A549 (cell line): Measurements from ENCODE around the gene SCYGR1. TPM values are rescaled to one million over a fixed set of nuclear protein-coding genes. Genes with fewer than 3 reads are reported as not detected.
A peak's percentile ranks its signal among the peaks of the same experiment; 100 is the strongest.
"Not testable (repeated sequence)": the region's sequence is repeated elsewhere in the genome, so short reads cannot be mapped to it uniquely, and the experiment has no call there.

Source experiments
- ATAC-seq, 2 experiments: fragments of 200-7000 bp in 1 of 2; fragments of >200 bp in 1 of 2; cut with Nextera tagmentation in 1 of 2; cut with Tn5 transposase in 1 of 2; 3 replicates each; pipeline versions ENCODE4 v1.8.0 to v1.9.1; 2018 to 2020; ENCODE audit warnings: mild to moderate bottlenecking in 1 of 2, moderate library complexity in 1 of 2
- CTCF ChIA-PET: fragments of 300-600 bp; sonication (Branson Sonifier 250); formaldehyde crosslinking; extraction: SDS; loops from one replicate; lab custom pipeline; 2021; ENCODE audit warnings: antibody characterized with exemption, inconsistent platforms; lab: Yijun Ruan, JAX
- POLR2A ChIA-PET: fragments of 350-600 bp; formaldehyde crosslinking; extraction: SDS; loops from one replicate; lab custom pipeline; 2021; ENCODE audit warnings: antibody characterized with exemption, inconsistent platforms; lab: Yijun Ruan, JAX
- DNase-seq, 2 experiments: peaks; one replicate each; pipeline versions ENCODE4 v3.0.0 to v3.0.0-alpha.2; 2011 to 2016; ENCODE audit warnings: low read depth in 1 of 2, low spot score in 1 of 2
- FAIRE-seq: peaks from 2 replicates; lab custom pipeline; 2011; peaks lifted over from hg19 to GRCh38; lab: Jason Lieb, UNC
- H3K27ac ChIP-seq, 2 experiments: fragments of >200 bp; sonication (Bioruptor Twin); formaldehyde crosslinking; 3 replicates each; pipeline ENCODE4 v1.5.1; 2016 to 2017
- H3K4me1 ChIP-seq: fragments of >200 bp; sonication (Bioruptor Twin); formaldehyde crosslinking; 3 replicates; pipeline ENCODE4 v1.6.1; 2016
- H3K4me2 ChIP-seq: fragments of >200 bp; sonication (Bioruptor Twin); formaldehyde crosslinking; 3 replicates; pipeline ENCODE4 v1.6.1; 2016
- H3K4me3 ChIP-seq: fragments of >200 bp; sonication (Bioruptor Twin); formaldehyde crosslinking; 3 replicates; pipeline ENCODE4 v1.5.1; 2016
- H3K9me3 ChIP-seq: fragments of >200 bp; sonication (Bioruptor Twin); formaldehyde crosslinking; 3 replicates; pipeline ENCODE4 v1.6.1; 2016
- BHLHE40 ChIP-seq: IDR thresholded peaks from 2 replicates; pipeline ENCODE4 v1.6.1; 2012; ENCODE audit warnings: low read depth, low read length, inconsistent platforms
- CBX2 ChIP-seq: fragments of 200-600 bp; sonication (generic); IDR thresholded peaks from 2 replicates; pipeline ENCODE4 v1.6.1; 2016; ENCODE audit warnings: low read depth, mild to moderate bottlenecking, borderline replicate concordance
- FOSL2 ChIP-seq, 2 experiments: fragments of 450-650 bp in 1 of 2; fragments of >200 bp in 1 of 2; sonication (Bioruptor Twin) in 1 of 2; formaldehyde crosslinking; IDR thresholded peaks; 2 replicates each; pipeline versions ENCODE4 v1.5.0 to v1.6.1; 2016 to 2020; ENCODE audit warnings: mild to moderate bottlenecking in 1 of 2, moderate library complexity in 1 of 2
- GATA3 ChIP-seq: IDR thresholded peaks from 2 replicates; pipeline ENCODE4 v1.6.1; 2012; ENCODE audit warnings: borderline replicate concordance
- HMGXB4 ChIP-seq: fragments of 250-450 bp; sonication (Bioruptor Pico); IDR thresholded peaks from 2 replicates; pipeline ENCODE4 v1.5.0; 2021; ENCODE audit warnings: mild to moderate bottlenecking, moderate library complexity, borderline replicate concordance
- HOXB13 ChIP-seq: fragments of 250-450 bp; sonication (Bioruptor Pico); IDR thresholded peaks from 2 replicates; pipeline ENCODE4 v1.5.0; 2020; ENCODE audit warnings: low read depth, mild to moderate bottlenecking, moderate library complexity
- KDM1A ChIP-seq: fragments of 200-600 bp; sonication (generic); IDR thresholded peaks from 2 replicates; pipeline ENCODE4 v1.6.1; 2016; ENCODE audit warnings: low read depth, mild to moderate bottlenecking
- MAZ ChIP-seq: fragments of 150-350 bp; IDR thresholded peaks from 2 replicates; pipeline ENCODE4 v1.6.1; 2014; ENCODE audit warnings: antibody characterized with exemption, low read depth, low read length, borderline replicate concordance
- MYC ChIP-seq: IDR thresholded peaks from 2 replicates; pipeline ENCODE4 v1.6.1; 2012; ENCODE audit warnings: mild to moderate bottlenecking, inconsistent platforms, low read length, improper control_type of control experiment, borderline replicate concordance
- NPAS2 ChIP-seq: fragments of 250-450 bp; sonication (Bioruptor Pico); IDR thresholded peaks from 2 replicates; pipeline ENCODE4 v1.8.0; 2022; ENCODE audit warnings: mild to moderate bottlenecking, moderate library complexity, borderline replicate concordance
- POLR2AphosphoS2 ChIP-seq: conservative IDR thresholded peaks from 2 replicates; pipeline ENCODE4 v1.6.1; 2012; ENCODE audit warnings: low read length, improper control_type of control experiment, inconsistent platforms
- RARB ChIP-seq: fragments of 250-450 bp; sonication (Bioruptor Pico); IDR thresholded peaks from 2 replicates; pipeline ENCODE4 v1.8.0; 2021; ENCODE audit warnings: mild to moderate bottlenecking, moderate library complexity
- REST ChIP-seq: fragments of 200-600 bp; sonication (generic); IDR thresholded peaks from 2 replicates; pipeline ENCODE4 v1.6.1; 2016; ENCODE audit warnings: antibody characterized with exemption, mild to moderate bottlenecking, moderate library complexity
- ZC3H11A ChIP-seq: fragments of 450-650 bp; IDR thresholded peaks from 2 replicates; pipeline ENCODE4 v1.6.1; 2014; ENCODE audit warnings: antibody characterized with exemption, mild to moderate bottlenecking
- ZNF302 ChIP-seq: fragments of 250-450 bp; sonication (Bioruptor Pico); IDR thresholded peaks from 2 replicates; pipeline ENCODE4 v1.9.0; 2021; ENCODE audit warnings: inconsistent platforms, mild to moderate bottlenecking, moderate library complexity
- ZSCAN20 ChIP-seq: fragments of 250-450 bp; sonication (Bioruptor Pico); IDR thresholded peaks from 2 replicates; pipeline ENCODE4 v1.8.0; 2022; ENCODE audit warnings: mild to moderate bottlenecking, moderate library complexity
- WGBS: methylation state at CpG from one replicate; pipeline ENCODE4 v1.1.6; 2017; ENCODE audit errors: missing lambda C conversion rate; 5-methylcytosine and 5-hydroxymethylcytosine counted together
- polyA plus RNA-seq, 4 experiments: library from polyadenylated mRNA; depleted of rRNA in 3 of 4; stranded (reverse); fragments of >200 nt; fragmentation: RNase III in 1 of 4; extraction: RNeasy Plus Mini Kit Qiagen cat#74134 plus additional on column Dnase treatment in 1 of 4; gene quantifications; 2 replicates in 3 of 4; 3 replicates in 1 of 4; pipeline ENCODE4 v1.2.3, GENCODE V29; 2011 to 2017
- TF ChIP-seq, protein P1 (sequence below): fragments of >200 bp; sonication (Bioruptor Twin); formaldehyde crosslinking; IDR thresholded peaks from 3 replicates; pipeline ENCODE4 v1.6.1; 2016

The SCYGR1 gene
- polyA plus RNA-seq, 2 of the 4 experiments (the other 2 are of a cell fraction) = not detected

DNA sequence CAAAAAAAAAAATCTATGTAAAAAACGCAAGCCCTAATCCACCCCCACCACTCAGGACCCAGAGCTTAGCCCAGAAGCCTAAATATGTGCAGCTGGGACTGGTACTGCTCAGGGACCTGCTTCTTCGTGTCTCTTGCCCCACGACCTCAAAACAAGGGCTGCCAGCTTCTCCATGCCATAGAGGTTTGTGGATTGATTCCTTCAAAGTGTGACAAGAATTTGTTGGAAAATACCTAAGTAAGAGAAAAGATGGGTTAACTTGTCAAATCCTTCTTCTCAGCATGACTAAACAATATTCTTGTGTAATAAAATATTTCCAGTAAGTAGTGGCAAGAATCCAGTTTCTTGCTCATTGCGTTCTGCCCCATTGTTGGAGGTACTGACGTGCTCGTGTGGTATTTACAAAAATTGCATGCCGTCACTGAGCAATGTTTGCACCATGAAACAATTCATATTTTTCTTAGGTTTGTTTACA, 825 bp upstream of the SCYGR1 start (continued):
- TF ChIP-seq NPAS2 (CRISPR knock-in tag) (no peak), ZC3H11A (no peak)

GRCh38 chr2:227386630-227387029, 1.1 kb downstream of the SCYGR1 start:
- Histone ChIP-seq H3K27ac (peak overlapping the region; percentile 98 to 99), H3K4me3 (no peak overlapping the region), H3K4me2 (peak overlapping the region; percentile 4), H3K9me3 (0 out of 3 replicates have a peak, but pooled peaks cover 7% of the 10 kb centered on the region), H3K4me1 (peaks cover 51% of the 10 kb centered on the region)
- DNase-seq (no peak), FAIRE-seq (no peak), ATAC-seq (no peak)
- 36% methylated on average over 6 of the region's 6 CpGs for WGBS
- ChIA-PET CTCF (interaction anchor here (0.7 to 1.7 kb wide), 4 partner anchors 9 to 476 kb away, joined by 3 to 13 read pairs (median 6); no protein-coding TSS in a partner anchor), POLR2A (no interaction called here)
- peak; percentile 50; the same call in 1 of the 2 replicates for TF ChIP-seq HOXB13 (CRISPR knock-in tag)
- TF ChIP-seq RARB (CRISPR knock-in tag) = peak; percentile 32; the same call in 1 of the 2 replicates
- no peak for TF ChIP-seq FOSL2 (IDR thresholded peaks at IDR 0.05)
- TF ChIP-seq FOSL2 (CRISPR knock-in tag; IDR thresholded peaks at IDR 0.05) = 0 out of 2 replicates have a peak, but pooled peaks have one; percentile 19
- no peak for TF ChIP-seq BHLHE40

DNA sequence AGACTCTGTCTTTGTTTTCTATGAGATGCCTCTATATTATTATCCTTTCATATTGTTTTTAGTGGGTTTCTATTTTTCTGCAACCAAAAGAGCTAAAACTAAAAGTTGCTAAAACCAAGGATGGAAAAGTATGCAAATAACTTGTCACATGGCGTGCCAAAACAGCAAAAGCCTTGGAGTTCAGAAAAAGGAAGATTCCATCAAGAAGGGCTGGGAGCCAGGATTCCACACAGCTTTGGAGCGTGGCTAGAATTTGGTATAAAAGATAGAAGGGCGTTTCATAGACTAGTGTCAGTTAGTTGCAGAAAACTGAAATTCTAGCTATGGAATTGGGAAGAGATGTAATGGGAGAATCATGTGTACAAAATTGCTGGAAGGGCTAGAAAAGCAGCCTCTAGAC, 4.1 kb downstream of the SCYGR1 start:
- CTCF ChIA-PET = no interaction called here
- FAIRE-seq (no peak), DNase-seq (no peak)

GRCh38 chr2:227382241-227382835, 5.4 kb downstream of the SCYGR1 start:
- Histone ChIP-seq H3K27ac (peak overlapping the region; percentile 98 to 99), H3K4me1 (peaks cover 58% of the 10 kb centered on the region)
- FAIRE-seq, H3K4me2 ChIP-seq, H3K9me3 ChIP-seq, DNase-seq, POLR2A ChIA-PET, ATAC-seq, H3K4me3 ChIP-seq: not testable (repeated sequence)
- WGBS = 98% methylated on average over 2 of the region's 2 CpGs
- CTCF ChIA-PET = interaction anchor here (3.5 kb wide), 1 partner anchor 24 kb away, joined by 14 read pairs; no protein-coding TSS in a partner anchor

More for the DNA sequence above, 4.1 kb downstream of the SCYGR1 start:
- Histone ChIP-seq H3K4me3 (no peak overlapping the region), H3K9me3 (no peaks in the 10 kb centered on the region), H3K4me1 (peaks cover 56% of the 10 kb centered on the region), H3K4me2 (no peak overlapping the region), H3K27ac (peak overlapping the region; percentile 98 to 99)
- POLR2A ChIA-PET = no interaction called here
- ATAC-seq = no peak
- TF ChIP-seq MYC = no peak
- TF ChIP-seq HMGXB4 (CRISPR knock-in tag) = no peak
- TF ChIP-seq ZSCAN20 (CRISPR knock-in tag) = no peak
- TF ChIP-seq ZC3H11A = no peak
- no peak for TF ChIP-seq NPAS2 (CRISPR knock-in tag)
- TF ChIP-seq, protein P1, sequence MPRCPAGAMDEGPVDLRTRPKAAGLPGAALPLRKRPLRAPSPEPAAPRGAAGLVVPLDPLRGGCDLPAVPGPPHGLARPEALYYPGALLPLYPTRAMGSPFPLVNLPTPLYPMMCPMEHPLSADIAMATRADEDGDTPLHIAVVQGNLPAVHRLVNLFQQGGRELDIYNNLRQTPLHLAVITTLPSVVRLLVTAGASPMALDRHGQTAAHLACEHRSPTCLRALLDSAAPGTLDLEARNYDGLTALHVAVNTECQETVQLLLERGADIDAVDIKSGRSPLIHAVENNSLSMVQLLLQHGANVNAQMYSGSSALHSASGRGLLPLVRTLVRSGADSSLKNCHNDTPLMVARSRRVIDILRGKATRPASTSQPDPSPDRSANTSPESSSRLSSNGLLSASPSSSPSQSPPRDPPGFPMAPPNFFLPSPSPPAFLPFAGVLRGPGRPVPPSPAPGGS = no peak
- TF ChIP-seq CBX2 = no peak
- TF ChIP-seq HOXB13 (CRISPR knock-in tag) = no peak
- no peak for TF ChIP-seq GATA3
- no peak for TF ChIP-seq KDM1A
- TF ChIP-seq ZNF302 (CRISPR knock-in tag) = no peak
- TF ChIP-seq MAZ = no peak
- no peak for TF ChIP-seq POLR2AphosphoS2
- no peak for TF ChIP-seq REST
- 92% methylated on average over 3 of the region's 3 CpGs for WGBS
